ENCODE measurements around the gene NDUFS8.

Gene NDUFS8

DNA sequence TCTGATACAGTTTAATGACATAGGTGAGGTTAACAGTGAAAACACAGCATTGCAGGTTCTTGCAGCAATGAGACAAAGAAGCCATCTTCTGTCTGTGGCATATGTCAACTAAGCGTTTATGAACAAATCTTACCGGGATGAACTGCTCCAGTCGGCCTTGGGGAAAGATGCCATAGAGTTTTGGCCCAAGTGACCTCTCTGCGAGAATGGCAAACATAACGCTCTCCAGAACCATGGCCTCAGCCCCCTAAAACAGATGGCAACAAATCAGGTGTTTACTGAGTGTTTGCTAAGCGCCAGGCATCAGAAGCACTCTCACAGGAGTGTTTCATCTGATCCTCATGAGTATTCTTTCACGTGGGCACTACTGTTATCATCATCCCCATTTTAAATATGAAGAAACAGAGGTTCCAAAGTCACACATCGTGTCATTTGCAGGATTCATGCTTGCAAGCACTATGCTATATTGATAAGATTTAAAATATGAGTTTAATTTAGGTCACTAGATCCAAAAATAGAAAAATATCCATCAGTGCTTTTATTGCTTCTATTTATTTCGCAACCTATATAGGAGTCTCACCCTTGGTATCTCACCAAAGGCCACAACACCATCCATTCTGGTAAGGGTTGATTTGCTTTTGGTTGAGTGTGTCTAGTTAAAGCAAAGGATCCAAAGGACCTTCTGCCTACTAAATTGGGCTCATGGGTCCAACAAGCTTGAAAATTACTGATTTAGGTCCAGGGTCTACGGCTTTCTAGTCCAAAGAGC, 44.3 kb downstream of the NDUFS8 start:
- no peak overlapping the region for H3K4me3 ChIP-seq (ENCODE audit: low read depth, low read length)
- TF ChIP-seq, protein P1, sequence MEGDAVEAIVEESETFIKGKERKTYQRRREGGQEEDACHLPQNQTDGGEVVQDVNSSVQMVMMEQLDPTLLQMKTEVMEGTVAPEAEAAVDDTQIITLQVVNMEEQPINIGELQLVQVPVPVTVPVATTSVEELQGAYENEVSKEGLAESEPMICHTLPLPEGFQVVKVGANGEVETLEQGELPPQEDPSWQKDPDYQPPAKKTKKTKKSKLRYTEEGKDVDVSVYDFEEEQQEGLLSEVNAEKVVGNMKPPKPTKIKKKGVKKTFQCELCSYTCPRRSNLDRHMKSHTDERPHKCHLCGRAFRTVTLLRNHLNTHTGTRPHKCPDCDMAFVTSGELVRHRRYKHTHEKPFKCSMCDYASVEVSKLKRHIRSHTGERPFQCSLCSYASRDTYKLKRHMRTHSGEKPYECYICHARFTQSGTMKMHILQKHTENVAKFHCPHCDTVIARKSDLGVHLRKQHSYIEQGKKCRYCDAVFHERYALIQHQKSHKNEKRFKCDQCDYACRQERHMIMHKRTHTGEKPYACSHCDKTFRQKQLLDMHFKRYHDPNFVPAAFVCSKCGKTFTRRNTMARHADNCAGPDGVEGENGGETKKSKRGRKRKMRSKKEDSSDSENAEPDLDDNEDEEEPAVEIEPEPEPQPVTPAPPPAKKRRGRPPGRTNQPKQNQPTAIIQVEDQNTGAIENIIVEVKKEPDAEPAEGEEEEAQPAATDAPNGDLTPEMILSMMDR (IDR thresholded peaks at IDR 0.05; ENCODE audit: low read depth, low read length, missing control alignments), result no peak
- DNase-seq (ENCODE audit: low read depth), result no peak

DNA sequence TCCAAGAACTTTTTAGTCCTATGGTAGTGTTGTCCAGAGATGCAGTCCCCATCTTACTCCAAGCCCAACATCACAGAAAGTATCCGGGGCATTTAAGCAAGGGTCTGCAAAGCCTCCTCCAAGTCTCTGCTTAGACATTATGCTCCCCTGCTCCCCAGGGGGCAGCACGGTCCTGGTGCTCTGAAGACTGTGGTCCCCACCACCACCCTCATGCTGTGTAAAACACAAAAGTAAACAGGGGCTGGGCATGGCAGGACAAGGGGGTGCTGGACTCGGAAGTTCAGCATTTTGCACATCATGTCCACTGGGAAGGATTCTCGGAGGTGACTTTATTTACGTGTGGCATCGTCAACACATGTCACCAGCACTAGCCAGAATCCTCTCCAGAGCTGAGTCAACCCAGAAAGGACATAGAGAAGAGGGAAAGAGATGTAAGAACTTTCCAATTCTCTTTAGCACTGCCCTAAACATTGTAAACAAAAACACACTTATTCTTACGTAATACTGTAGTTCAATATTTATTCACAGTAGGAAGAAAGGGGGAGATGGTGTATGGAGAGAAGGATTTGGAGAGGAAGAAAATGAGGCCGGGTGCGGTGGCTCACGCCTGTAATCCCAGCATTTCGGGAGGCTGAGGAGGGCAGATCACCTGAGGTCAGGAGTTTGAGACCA, 46.0 kb downstream of the NDUFS8 start:
- TF ChIP-seq, protein P1 (IDR thresholded peaks at IDR 0.05; ENCODE audit: low read depth, low read length, missing control alignments), result peak; percentile 12
- H3K4me3 ChIP-seq (ENCODE audit: low read depth, low read length), result no peak overlapping the region
- DNase-seq (ENCODE audit: low read depth), result no peak

- DNase-seq (ENCODE audit: low read depth), result no peak
- TF ChIP-seq, protein P1 (IDR thresholded peaks at IDR 0.05; ENCODE audit: low read depth, low read length, missing control alignments), result no peak
- no peak overlapping the region for H3K4me3 ChIP-seq (ENCODE audit: low read depth, low read length)
Observed at GRCh38 chr11:68077617-68078582, 47.4 kb downstream of the NDUFS8 start.

DNA sequence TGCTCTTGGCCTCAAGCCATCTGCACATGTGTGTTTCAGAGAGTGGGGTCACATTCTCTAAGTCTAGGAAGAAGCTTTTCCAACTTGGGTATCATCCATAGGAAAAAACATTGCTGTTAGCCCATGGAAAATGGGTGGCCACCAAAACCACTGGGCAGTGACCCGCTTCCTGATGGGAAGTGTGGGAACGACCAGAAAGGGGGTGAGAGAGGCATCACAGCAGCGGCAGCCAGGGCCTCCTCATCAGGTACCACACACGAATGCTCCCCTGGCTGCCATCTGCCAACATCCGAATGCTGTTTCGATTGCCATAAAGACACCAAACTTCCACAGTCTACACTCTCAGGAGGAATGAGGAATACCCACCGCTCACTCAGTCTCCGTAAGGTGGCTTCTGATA, 50.4 kb downstream of the NDUFS8 start:
- TF ChIP-seq, protein P1 (IDR thresholded peaks at IDR 0.05; ENCODE audit: low read depth, low read length, missing control alignments), result no peak
- H3K4me3 ChIP-seq (ENCODE audit: low read depth, low read length), result no peak overlapping the region
- DNase-seq (ENCODE audit: low read depth), result no peak

DNA sequence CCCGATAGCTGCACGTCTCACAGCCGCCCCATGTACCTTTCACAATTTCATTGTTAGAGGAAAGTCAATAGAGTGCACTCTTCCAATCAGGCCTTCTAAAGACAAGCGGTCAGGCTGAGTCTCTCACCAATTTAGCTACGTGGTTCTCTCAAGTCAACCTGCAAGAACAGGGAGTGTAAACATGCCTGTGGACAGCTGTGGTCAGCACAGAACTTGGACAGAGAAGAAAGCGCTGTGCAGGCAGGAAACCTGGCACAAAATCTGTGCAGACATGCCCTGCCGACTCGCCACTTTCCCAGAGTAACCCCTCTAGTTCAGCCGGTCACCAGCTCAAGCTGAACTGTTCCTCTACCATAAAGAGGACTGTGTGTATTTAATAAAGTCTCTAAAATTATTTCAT, 51.2 kb downstream of the NDUFS8 start:
- TF ChIP-seq, protein P1 (IDR thresholded peaks at IDR 0.05; ENCODE audit: low read depth, low read length, missing control alignments), result no peak
- no peak for DNase-seq (ENCODE audit: low read depth)
- no peak overlapping the region for H3K4me3 ChIP-seq (ENCODE audit: low read depth, low read length)

DNA sequence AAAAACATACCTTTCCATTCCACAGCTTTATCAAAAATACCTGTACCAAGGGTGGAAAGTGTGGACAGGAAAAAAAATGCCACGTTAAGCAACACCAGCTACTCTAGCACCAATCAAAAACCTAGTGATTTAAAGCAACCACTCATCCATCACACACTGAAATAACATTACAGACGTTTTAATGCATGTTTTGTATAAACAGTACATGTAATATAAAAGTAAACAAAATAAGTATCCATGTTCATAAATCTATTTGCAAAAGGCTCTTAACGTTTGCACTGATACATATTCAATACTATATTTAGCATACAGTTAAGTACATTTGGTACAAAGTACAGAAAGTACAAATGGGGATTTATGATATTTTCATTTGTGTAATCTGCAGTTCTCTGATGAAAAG, 52.0 kb downstream of the NDUFS8 start:
- TF ChIP-seq, protein P1 (IDR thresholded peaks at IDR 0.05; ENCODE audit: low read depth, low read length, missing control alignments), result no peak
- H3K4me3 ChIP-seq (ENCODE audit: low read depth, low read length), result no peak overlapping the region

More for the DNA sequence above, 52.0 kb downstream of the NDUFS8 start:
- no peak for DNase-seq (ENCODE audit: low read depth)

Measured in GM12864 (cell line).